HG02943 (cell line): ENCODE data around the gene APBB3.

Experiments
- ATAC-seq: cut with Tn5 transposase; IDR thresholded peaks from one replicate; pipeline ENCODE4 v1.9.1; 2021; ENCODE audit warnings: mild to moderate bottlenecking, low read depth, moderate library complexity; ENCODE audit not compliant: unreplicated experiment

The APBB3 gene

GRCh38 chr5:140556438-140556837 is 8.0 kb downstream of the APBB3 start:
- ATAC-seq: no peak

GRCh38 chr5:140555747-140556312 is 8.6 kb downstream of the APBB3 start:
- no peak for ATAC-seq

- no peak for ATAC-seq
Measured at GRCh38 chr5:140554454-140554853, 9.9 kb downstream of the APBB3 start.

DNA sequence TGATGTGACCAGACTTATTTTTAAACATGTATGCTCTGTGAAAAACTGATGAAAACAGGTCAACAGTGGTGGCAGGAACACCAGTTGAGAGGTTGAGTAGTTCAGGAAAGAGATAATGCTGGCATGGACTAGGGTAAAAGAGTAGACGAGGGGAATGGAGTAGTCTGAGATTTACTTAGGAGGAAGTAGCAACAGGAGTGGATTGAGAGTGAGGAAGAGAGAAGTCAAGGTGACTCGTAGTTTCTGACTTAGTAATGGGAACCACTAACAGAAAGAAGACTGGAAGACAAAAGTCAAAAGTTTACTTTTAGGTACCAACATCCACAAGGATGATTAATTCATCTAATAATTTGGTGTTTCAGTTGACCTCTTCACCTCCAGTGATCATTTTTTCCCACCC is 10.7 kb downstream of the APBB3 start:
- ATAC-seq: no peak

DNA sequence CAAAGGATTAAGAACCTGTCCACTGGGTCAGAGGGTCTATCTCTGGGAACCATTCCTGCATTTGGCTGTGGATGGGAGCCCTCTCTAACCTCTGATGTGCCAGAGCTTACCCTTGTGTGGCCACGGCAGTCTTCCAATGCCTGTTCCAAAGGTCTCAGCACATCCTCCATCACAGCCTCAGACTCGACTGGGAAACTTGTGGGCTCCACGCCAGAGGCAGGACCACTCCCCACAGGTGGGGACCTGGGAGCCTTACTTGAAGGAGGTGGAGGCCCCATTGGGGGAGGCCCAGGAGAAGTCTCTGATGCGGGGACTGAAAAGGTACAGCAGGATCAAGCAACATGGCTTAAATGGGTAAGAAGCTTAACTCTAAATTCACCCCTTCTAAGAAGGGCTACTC is 12.5 kb downstream of the APBB3 start:
- ATAC-seq: no peak

GRCh38 chr5:140550147-140551079 is 14.0 kb downstream of the APBB3 start:
- no peak for ATAC-seq

GRCh38 chr5:140549237-140550144 is 14.9 kb downstream of the APBB3 start:
- ATAC-seq: no peak

- no peak for ATAC-seq
Measured at GRCh38 chr5:140548791-140549190, 15.6 kb downstream of the APBB3 start.

DNA sequence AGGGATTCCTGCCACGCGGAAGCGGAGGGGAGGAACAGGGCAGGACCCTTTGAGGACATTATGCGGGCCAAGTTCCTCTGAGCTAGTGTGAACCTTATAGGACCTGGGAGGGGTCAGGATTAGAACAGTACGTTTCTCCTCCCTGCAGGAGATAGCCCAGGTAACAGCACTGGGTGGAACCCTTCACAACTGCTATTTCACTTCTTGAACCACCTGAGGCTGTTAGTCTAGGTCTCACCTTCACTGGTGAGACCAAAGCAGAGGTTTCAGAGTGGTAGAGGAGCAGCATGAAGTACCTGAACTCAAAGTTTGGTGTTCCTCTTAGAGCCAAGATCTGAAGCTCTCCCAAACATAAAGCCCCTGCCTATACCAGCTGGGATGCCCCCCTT is 16.1 kb downstream of the APBB3 start:
- ATAC-seq: no peak

DNA sequence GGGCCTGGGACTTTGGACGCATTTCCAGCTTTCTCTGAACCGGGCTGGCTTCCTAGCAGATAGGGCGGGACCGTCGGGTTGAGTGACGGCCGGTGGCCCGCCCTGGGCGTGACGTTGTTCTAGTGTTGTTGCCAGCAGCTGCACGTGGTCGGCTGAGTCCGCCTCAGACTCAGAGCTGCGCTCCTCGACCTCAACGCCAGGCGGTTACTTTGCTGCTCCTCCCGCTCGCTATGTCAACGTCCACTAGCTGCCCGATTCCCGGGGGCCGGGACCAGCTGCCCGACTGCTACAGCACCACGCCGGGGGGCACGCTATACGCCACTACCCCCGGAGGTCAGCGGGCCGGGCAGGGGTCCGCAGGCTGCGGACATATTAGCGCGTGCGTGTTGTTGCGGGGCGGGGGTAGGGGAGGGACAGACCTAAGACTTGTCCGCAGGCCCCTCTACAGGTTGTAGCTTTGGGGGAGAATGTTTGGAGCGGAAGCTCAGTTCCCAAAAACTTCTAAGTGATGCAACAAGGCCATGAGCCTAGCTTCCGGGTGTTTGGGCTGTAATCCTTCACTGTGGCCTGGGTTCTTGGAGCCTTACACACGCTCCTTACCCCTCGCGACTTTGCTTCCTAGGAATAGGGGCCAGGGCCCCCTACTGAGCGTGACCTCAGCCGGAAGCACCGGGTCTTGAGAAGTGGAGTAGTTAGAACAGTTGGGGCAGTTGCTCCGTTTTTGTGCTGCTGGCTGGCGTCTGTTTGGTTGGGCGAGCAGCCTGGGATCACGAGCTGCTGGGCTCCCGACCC is 16.7 kb downstream of the APBB3 start, which contains the start of gene EIF4EBP3:
Gene EIF4EBP3, plus strand, starts transcription at position 155 of the 792 bp plus-strand sequence. Its CDS starts 76 bp downstream, at position 231.
- ATAC-seq: peak; percentile 96

GRCh38 chr5:140546851-140547507 is 17.4 kb downstream of the APBB3 start:
- ATAC-seq: no peak

GRCh38 chr5:140545606-140546005 is 18.8 kb downstream of the APBB3 start:
- ATAC-seq: no peak

DNA sequence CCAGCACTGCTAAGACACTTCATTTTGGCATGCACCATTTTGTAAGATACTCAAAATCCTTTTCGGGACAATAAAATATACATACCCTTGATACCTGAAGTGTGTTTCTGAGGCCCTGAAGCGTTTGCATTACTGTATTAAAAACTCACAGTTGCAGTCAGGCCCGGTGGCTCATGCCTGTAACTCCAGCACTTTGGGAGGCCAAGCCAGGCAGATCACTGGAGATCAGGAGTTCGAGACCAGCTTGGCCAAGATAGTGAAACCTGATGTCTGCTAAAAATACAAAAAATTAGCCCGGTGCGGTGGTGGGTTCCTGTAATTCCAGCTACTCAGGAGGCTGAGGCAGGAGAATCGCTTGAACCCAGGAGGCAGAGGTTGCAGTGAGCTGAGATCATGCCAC is 19.4 kb downstream of the APBB3 start:
- no peak for ATAC-seq

DNA sequence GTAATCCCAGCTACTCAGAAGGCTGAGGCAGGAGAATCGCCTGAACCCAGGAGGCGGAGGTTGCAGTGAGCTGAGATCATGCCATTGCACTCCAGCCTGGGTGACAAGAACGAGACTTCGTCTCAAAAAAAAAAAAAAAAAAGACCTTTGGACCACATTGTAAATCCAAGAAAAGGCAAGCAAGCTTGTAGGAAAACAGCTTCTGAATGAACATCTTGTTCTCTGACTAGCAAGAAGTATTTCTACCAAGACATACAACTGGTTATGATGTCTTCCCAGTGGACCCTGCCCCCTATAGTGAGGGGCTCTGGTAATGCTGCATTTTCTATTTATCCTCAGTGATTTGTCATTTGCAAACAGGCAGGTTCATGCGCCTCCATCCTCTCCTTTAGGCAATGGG is 21.4 kb downstream of the APBB3 start:
- ATAC-seq: no peak

DNA sequence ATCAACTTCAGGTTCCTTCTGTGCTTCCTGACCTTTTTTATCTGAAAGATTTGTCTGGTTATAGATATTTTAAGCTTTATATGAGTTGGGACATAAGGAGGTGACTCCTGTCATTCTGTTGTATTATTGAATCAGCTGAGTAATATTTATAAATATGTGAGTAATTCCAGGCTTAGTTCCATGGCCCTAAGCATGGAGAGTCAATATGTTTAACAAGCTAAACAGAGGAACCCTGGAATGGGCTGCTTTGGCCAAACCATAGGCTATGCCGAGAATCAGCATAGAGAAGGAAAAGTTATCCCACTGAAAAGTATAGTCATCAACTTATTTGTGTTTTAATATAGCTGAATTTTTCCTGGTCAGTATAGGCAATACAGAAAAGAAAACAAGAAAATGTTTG is 24.2 kb downstream of the APBB3 start:
- ATAC-seq: no peak

DNA sequence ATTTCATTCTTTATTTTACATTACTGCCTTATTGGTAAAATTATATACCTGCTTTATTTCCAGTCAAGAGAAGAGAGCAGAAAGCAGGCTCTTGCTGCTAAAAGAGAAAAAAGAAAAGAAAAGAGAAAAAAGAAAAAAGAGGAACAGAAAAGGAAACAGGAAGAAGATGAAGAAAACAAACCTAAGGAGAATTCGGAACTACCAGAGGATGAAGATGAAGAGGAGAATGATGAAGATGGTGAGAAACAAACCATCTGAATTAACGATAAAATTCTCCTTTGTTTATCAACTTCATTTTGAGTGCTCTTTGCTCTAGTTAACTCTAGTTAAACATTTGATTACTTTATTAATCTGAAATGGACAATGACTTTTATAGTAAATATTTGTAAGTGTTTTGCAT is 40.4 kb downstream of the APBB3 start:
- ATAC-seq: no peak

DNA sequence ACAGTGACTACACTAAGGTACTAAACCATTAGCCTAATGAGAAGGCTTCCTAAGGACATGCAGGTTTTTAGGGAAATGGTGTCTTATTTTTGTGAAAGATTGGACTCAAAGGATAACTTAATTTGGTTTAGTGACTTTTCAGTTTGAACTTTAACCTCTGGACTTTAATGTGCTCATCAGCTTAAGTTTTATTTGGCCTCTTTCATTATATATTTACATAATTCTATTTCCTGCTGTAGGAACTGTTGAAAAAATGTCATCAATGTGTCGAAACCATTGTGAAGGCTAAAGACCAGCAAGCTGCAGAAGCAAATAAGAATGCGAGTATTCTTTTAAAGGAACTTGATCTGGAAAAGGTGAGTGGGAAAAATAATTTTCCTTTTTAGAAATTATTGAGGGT is 51.3 kb downstream of the APBB3 start:
- no peak for ATAC-seq

DNA sequence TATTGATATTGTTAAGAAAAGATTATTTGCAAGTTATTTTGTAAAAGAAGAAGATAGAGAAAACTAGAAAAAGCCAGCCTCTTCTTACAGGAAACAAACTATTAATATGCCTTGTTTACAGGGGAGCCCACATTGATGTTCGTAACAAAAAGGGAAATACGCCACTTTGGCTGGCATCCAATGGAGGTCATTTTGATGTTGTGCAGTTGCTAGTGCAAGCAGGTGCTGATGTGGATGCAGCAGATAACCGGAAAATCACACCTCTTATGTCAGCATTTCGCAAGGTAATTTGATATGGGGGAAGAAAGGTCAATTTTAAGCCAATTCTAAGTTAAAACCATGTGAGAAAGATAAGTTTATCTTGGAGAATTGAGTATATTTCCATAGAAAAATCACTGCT is 54.5 kb downstream of the APBB3 start:
- no peak for ATAC-seq
